ENCODE results near the gene PSMG3.

PSMG3 gene

GRCh38 chr7:1591876-1592275 lies 22.0 kb upstream of the PSMG3 start:
- no peaks in the 10 kb centered on the region for H3K36me3 ChIP-seq (ENCODE audit: insufficient read depth, insufficient read length, low read length)
- peaks cover 17% of the 10 kb centered on the region for H3K9me3 ChIP-seq (ENCODE audit: insufficient read depth, low read length)
- TF ChIP-seq ZNF274 (IDR thresholded peaks at IDR 0.05; ENCODE audit: low read depth, low read length) (no peak), SUZ12 (IDR thresholded peaks at IDR 0.05; ENCODE audit: extremely low read depth, insufficient read depth, insufficient read length) (no peak), YY1 (IDR thresholded peaks at IDR 0.05; ENCODE audit: insufficient read depth, insufficient read length) (no peak)
- H3K27me3 ChIP-seq (ENCODE audit: insufficient read depth, insufficient read length) = peaks cover 5% of the 10 kb centered on the region
- no peak for DNase-seq (ENCODE audit: low read depth, low spot score)
- H3K4me1 ChIP-seq (ENCODE audit: insufficient read depth, insufficient read length) = peaks cover 2% of the 10 kb centered on the region
- no peak overlapping the region for H3K4me3 ChIP-seq (ENCODE audit: insufficient read length, low read depth)
- H3K9ac ChIP-seq (ENCODE audit: insufficient read length, low read depth) = no peak overlapping the region

GRCh38 chr7:1591396-1591795 lies 21.6 kb upstream of the PSMG3 start:
- H3K9ac ChIP-seq (ENCODE audit: insufficient read length, low read depth) = no peak overlapping the region
- TF ChIP-seq YY1 (IDR thresholded peaks at IDR 0.05; ENCODE audit: insufficient read depth, insufficient read length) (no peak), SUZ12 (IDR thresholded peaks at IDR 0.05; ENCODE audit: extremely low read depth, insufficient read depth, insufficient read length) (no peak), ZNF274 (IDR thresholded peaks at IDR 0.05; ENCODE audit: low read depth, low read length) (no peak)
- H3K36me3 ChIP-seq (ENCODE audit: insufficient read depth, insufficient read length, low read length) = no peaks in the 10 kb centered on the region
- no peak overlapping the region for H3K4me3 ChIP-seq (ENCODE audit: insufficient read length, low read depth)
- peaks cover 17% of the 10 kb centered on the region for H3K9me3 ChIP-seq (ENCODE audit: insufficient read depth, low read length)
- no peak for DNase-seq (ENCODE audit: low read depth, low spot score)
- peaks cover 2% of the 10 kb centered on the region for H3K4me1 ChIP-seq (ENCODE audit: insufficient read depth, insufficient read length)
- H3K27me3 ChIP-seq (ENCODE audit: insufficient read depth, insufficient read length) = peaks cover under 1% of the 10 kb centered on the region

GRCh38 chr7:1590887-1591286 lies 21.1 kb upstream of the PSMG3 start:
- no peaks in the 10 kb centered on the region for H3K27me3 ChIP-seq (ENCODE audit: insufficient read depth, insufficient read length)

GRCh38 chr7:1590476-1590875 lies 20.6 kb upstream of the PSMG3 start:
- DNase-seq (ENCODE audit: low read depth, low spot score) = no peak
- H3K4me3 ChIP-seq (ENCODE audit: insufficient read length, low read depth) = no peak overlapping the region
- TF ChIP-seq YY1 (IDR thresholded peaks at IDR 0.05; ENCODE audit: insufficient read depth, insufficient read length) (no peak), ZNF274 (IDR thresholded peaks at IDR 0.05; ENCODE audit: low read depth, low read length) (no peak), SUZ12 (IDR thresholded peaks at IDR 0.05; ENCODE audit: extremely low read depth, insufficient read depth, insufficient read length) (no peak)
- no peaks in the 10 kb centered on the region for H3K27me3 ChIP-seq (ENCODE audit: insufficient read depth, insufficient read length)
- peaks cover 6% of the 10 kb centered on the region for H3K4me1 ChIP-seq (ENCODE audit: insufficient read depth, insufficient read length)
- H3K36me3 ChIP-seq (ENCODE audit: insufficient read depth, insufficient read length, low read length) = no peaks in the 10 kb centered on the region
- no peak overlapping the region for H3K9ac ChIP-seq (ENCODE audit: insufficient read length, low read depth)
- peaks cover 17% of the 10 kb centered on the region for H3K9me3 ChIP-seq (ENCODE audit: insufficient read depth, low read length)

More at GRCh38 chr7:1590887-1591286, 21.1 kb upstream of the PSMG3 start:
- Histone ChIP-seq H3K4me1 (ENCODE audit: insufficient read depth, insufficient read length) (peaks cover 4% of the 10 kb centered on the region), H3K36me3 (ENCODE audit: insufficient read depth, insufficient read length, low read length) (no peaks in the 10 kb centered on the region), H3K4me3 (ENCODE audit: insufficient read length, low read depth) (no peak overlapping the region), H3K9me3 (ENCODE audit: insufficient read depth, low read length) (peaks cover 17% of the 10 kb centered on the region), H3K9ac (ENCODE audit: insufficient read length, low read depth) (no peak overlapping the region)
- TF ChIP-seq ZNF274 (IDR thresholded peaks at IDR 0.05; ENCODE audit: low read depth, low read length) (no peak), SUZ12 (IDR thresholded peaks at IDR 0.05; ENCODE audit: extremely low read depth, insufficient read depth, insufficient read length) (no peak), YY1 (IDR thresholded peaks at IDR 0.05; ENCODE audit: insufficient read depth, insufficient read length) (no peak)
- DNase-seq (ENCODE audit: low read depth, low spot score) = no peak

GRCh38 chr7:1588978-1589377 lies 19.1 kb upstream of the PSMG3 start:
- DNase-seq (ENCODE audit: low read depth, low spot score) = no peak
- Histone ChIP-seq H3K4me1 (ENCODE audit: insufficient read depth, insufficient read length) (peaks cover 12% of the 10 kb centered on the region), H3K9me3 (ENCODE audit: insufficient read depth, low read length) (peaks cover 17% of the 10 kb centered on the region), H3K36me3 (ENCODE audit: insufficient read depth, insufficient read length, low read length) (no peaks in the 10 kb centered on the region), H3K4me3 (ENCODE audit: insufficient read length, low read depth) (no peak overlapping the region), H3K27me3 (ENCODE audit: insufficient read depth, insufficient read length) (no peaks in the 10 kb centered on the region), H3K9ac (ENCODE audit: insufficient read length, low read depth) (no peak overlapping the region)
- TF ChIP-seq SUZ12 (IDR thresholded peaks at IDR 0.05; ENCODE audit: extremely low read depth, insufficient read depth, insufficient read length) (no peak), YY1 (IDR thresholded peaks at IDR 0.05; ENCODE audit: insufficient read depth, insufficient read length) (no peak), ZNF274 (IDR thresholded peaks at IDR 0.05; ENCODE audit: low read depth, low read length) (no peak)

GRCh38 chr7:1587738-1588137 lies 17.9 kb upstream of the PSMG3 start:
- no peak for TF ChIP-seq ZNF274 (IDR thresholded peaks at IDR 0.05; ENCODE audit: low read depth, low read length)
- no peak for TF ChIP-seq YY1 (IDR thresholded peaks at IDR 0.05; ENCODE audit: insufficient read depth, insufficient read length)
- no peak for TF ChIP-seq SUZ12 (IDR thresholded peaks at IDR 0.05; ENCODE audit: extremely low read depth, insufficient read depth, insufficient read length)
- H3K4me3 ChIP-seq (ENCODE audit: insufficient read length, low read depth) = no peak overlapping the region
- no peaks in the 10 kb centered on the region for H3K36me3 ChIP-seq (ENCODE audit: insufficient read depth, insufficient read length, low read length)
- H3K27me3 ChIP-seq (ENCODE audit: insufficient read depth, insufficient read length) = no peaks in the 10 kb centered on the region
- DNase-seq (ENCODE audit: low read depth, low spot score) = no peak
- peaks cover 17% of the 10 kb centered on the region for H3K9me3 ChIP-seq (ENCODE audit: insufficient read depth, low read length)
- H3K4me1 ChIP-seq (ENCODE audit: insufficient read depth, insufficient read length) = peaks cover 12% of the 10 kb centered on the region
- no peak overlapping the region for H3K9ac ChIP-seq (ENCODE audit: insufficient read length, low read depth)

GRCh38 chr7:1586827-1587705 lies 17.2 kb upstream of the PSMG3 start:
- Histone ChIP-seq H3K27me3 (ENCODE audit: insufficient read depth, insufficient read length) (no peaks in the 10 kb centered on the region), H3K4me3 (ENCODE audit: insufficient read length, low read depth) (no peak overlapping the region), H3K36me3 (ENCODE audit: insufficient read depth, insufficient read length, low read length) (no peaks in the 10 kb centered on the region), H3K9me3 (ENCODE audit: insufficient read depth, low read length) (peaks cover 17% of the 10 kb centered on the region), H3K4me1 (ENCODE audit: insufficient read depth, insufficient read length) (peaks cover 12% of the 10 kb centered on the region), H3K9ac (ENCODE audit: insufficient read length, low read depth) (no peak overlapping the region)
- TF ChIP-seq YY1 (IDR thresholded peaks at IDR 0.05; ENCODE audit: insufficient read depth, insufficient read length) = no peak
- TF ChIP-seq ZNF274 (IDR thresholded peaks at IDR 0.05; ENCODE audit: low read depth, low read length) = no peak
- no peak for TF ChIP-seq SUZ12 (IDR thresholded peaks at IDR 0.05; ENCODE audit: extremely low read depth, insufficient read depth, insufficient read length)
- no peak for DNase-seq (ENCODE audit: low read depth, low spot score)

Data from NT2/D1 (cell line).